GM12878 (cell line): Measurements from ENCODE around the gene PMP22.
"Not testable (repeated sequence)": the region's sequence is repeated elsewhere in the genome, so short reads cannot be mapped to it uniquely, and the experiment has no call there.

Experiments used
- CTCF ChIP-seq, 3 experiments: IDR thresholded peaks in 2 of 3; conservative IDR thresholded peaks in 1 of 3; 2 replicates each; pipeline ENCODE4 v1.5.1; 2011; ENCODE audit warnings: low read depth in 3 of 3, low read length in 3 of 3, mild to moderate bottlenecking in 3 of 3, control low read depth in 2 of 3, moderate library complexity in 2 of 3, inconsistent platforms in 1 of 3, mixed read lengths in 1 of 3; ENCODE audit not compliant: control insufficient read depth in 2 of 3, insufficient read depth in 1 of 3; ENCODE audit errors: extremely low read depth in 1 of 3
- KAT2A ChIP-seq: conservative IDR thresholded peaks from 2 replicates; pipeline ENCODE4 v1.6.1; 2011; ENCODE audit warnings: low read depth, low read length; ENCODE audit not compliant: control insufficient read depth
- SUZ12 ChIP-seq: fragments of 200-600 bp; sonication (generic); IDR thresholded peaks from one replicate; pipeline ENCODE4 v1.6.1; 2018; ENCODE audit warnings: antibody characterized with exemption, mild to moderate bottlenecking; ENCODE audit not compliant: unreplicated experiment
- YBX1 ChIP-seq: fragments of 450-650 bp; IDR thresholded peaks from 2 replicates; pipeline ENCODE4 v1.6.1; 2016; ENCODE audit warnings: antibody characterized with exemption
- YY1 ChIP-seq: IDR thresholded peaks from 2 replicates; pipeline ENCODE4 v1.6.1; 2011; ENCODE audit warnings: low read depth, mild to moderate bottlenecking, low read length
- ZBTB33 ChIP-seq: fragments of 450-650 bp; IDR thresholded peaks from 2 replicates; pipeline ENCODE4 v1.6.1; 2017; ENCODE audit warnings: mild to moderate bottlenecking

- not testable (repeated sequence) for TF ChIP-seq CTCF (IDR thresholded peaks at IDR 0.05 in 2 of 3, conservative IDR thresholded peaks at IDR 0.05 in 1 of 3; ENCODE audit: control insufficient read depth in 2 of 3, extremely low read depth in 1 of 3, insufficient read depth in 1 of 3, low read depth in 3 of 3, low read length in 3 of 3); YY1; ZBTB33; SUZ12; YBX1; KAT2A
These were observed 62.1 kb downstream of the PMP22 start for GRCh38 chr17:15203062-15203461.
